A673 (cell line): ENCODE measurements around the gene TEX9. TPM values are rescaled to one million over a fixed set of nuclear protein-coding genes. Genes with fewer than 3 reads are reported as not detected.
A peak's percentile ranks its signal among the peaks of the same experiment; 100 is the strongest.

Experiments used
- BruUV-seq: library from RNA; stranded (reverse); fragments of 400-500 nt; replicated peaks from 2 replicates; lab custom pipeline; 2021; lab: Mats Ljungman, UMichigan
- CTCF ChIA-PET: fragments of 300-600 bp; sonication (Branson Sonifier 250); formaldehyde crosslinking; loops from one replicate; lab custom pipeline; 2022; ENCODE audit warnings: antibody characterized with exemption; lab: Charles Lee
- POLR2A ChIA-PET: fragments of 300-600 bp; sonication (Branson Sonifier 250); formaldehyde crosslinking; loops from one replicate; lab custom pipeline; 2022; ENCODE audit warnings: antibody characterized with exemption; ENCODE audit not compliant: low non-redundant PET; lab: Charles Lee
- DNase-seq: peaks from one replicate; pipeline ENCODE4 v3.0.0-alpha.2; 2015; ENCODE audit warnings: low spot score
- H3K27ac ChIP-seq: fragments of 200-600 bp; sonication (generic); 2 replicates; pipeline ENCODE4 v1.5.1; 2016; ENCODE audit warnings: mixed run types, low read depth, mild to moderate bottlenecking, mixed read lengths, antibody characterized with exemption, low read length; ENCODE audit not compliant: poor library complexity, severe bottlenecking
- H3K27me3 ChIP-seq: fragments of 200-600 bp; sonication (generic); replicated peaks from 2 replicates; pipeline ENCODE4 v1.6.1; 2017; ENCODE audit warnings: mixed run types, low read depth, mild to moderate bottlenecking, mixed read lengths, antibody characterized with exemption, low read length; ENCODE audit not compliant: insufficient read depth, poor library complexity
- H3K36me3 ChIP-seq: fragments of 200-600 bp; sonication (generic); 2 replicates; pipeline ENCODE4 v1.6.1; 2016; ENCODE audit warnings: mixed run types, mild to moderate bottlenecking, mixed read lengths, antibody characterized with exemption, low read length; ENCODE audit not compliant: insufficient read depth, poor library complexity, severe bottlenecking
- H3K4me1 ChIP-seq: fragments of 200-600 bp; sonication (generic); 2 replicates; pipeline ENCODE4 v1.6.1; 2017; ENCODE audit warnings: mixed run types, mild to moderate bottlenecking, mixed read lengths, antibody characterized with exemption, low read length; ENCODE audit not compliant: insufficient read depth, poor library complexity, severe bottlenecking
- H3K4me3 ChIP-seq: fragments of 200-600 bp; sonication (generic); 2 replicates; pipeline ENCODE4 v1.5.1; 2016; ENCODE audit warnings: low read depth, mixed run types, mild to moderate bottlenecking, mixed read lengths, low read length; ENCODE audit not compliant: poor library complexity, severe bottlenecking
- H3K9me3 ChIP-seq: fragments of 200-600 bp; sonication (generic); 2 replicates; pipeline ENCODE4 v1.6.1; 2016; ENCODE audit warnings: mixed run types, low read depth, mild to moderate bottlenecking, mixed read lengths, antibody characterized with exemption, low read length; ENCODE audit not compliant: poor library complexity, severe bottlenecking
- EZH2 ChIP-seq: fragments of 200-600 bp; sonication (generic); IDR thresholded peaks from 2 replicates; pipeline ENCODE4 v1.6.1; 2017; ENCODE audit warnings: borderline replicate concordance, low read depth, mild to moderate bottlenecking, mixed read lengths, antibody characterized with exemption, low read length; ENCODE audit not compliant: poor library complexity, severe bottlenecking
- intact Hi-C: fragments of 100-400 bp; cut with micrococcal nuclease; formaldehyde crosslinking; loops from one replicate; pipeline ENCODE4 v1.10.0; 2022; ENCODE audit not compliant: unreplicated experiment
- total RNA-seq: library from RNA; stranded (reverse); gene quantifications from 2 replicates; pipeline ENCODE4 v1.2.3, GENCODE V29; 2021
- TF ChIP-seq, protein P1 (sequence below): fragments of 300-800, 200-600 bp; sonication (generic); conservative IDR thresholded peaks from 2 replicates; pipeline ENCODE4 v1.5.1; 2017; ENCODE audit warnings: low read depth, mild to moderate bottlenecking, antibody characterized with exemption, low read length, moderate library complexity, mixed read lengths

Gene TEX9
- total RNA-seq, 1 experiment from 2014 or later: 18.0 TPM

DNA sequence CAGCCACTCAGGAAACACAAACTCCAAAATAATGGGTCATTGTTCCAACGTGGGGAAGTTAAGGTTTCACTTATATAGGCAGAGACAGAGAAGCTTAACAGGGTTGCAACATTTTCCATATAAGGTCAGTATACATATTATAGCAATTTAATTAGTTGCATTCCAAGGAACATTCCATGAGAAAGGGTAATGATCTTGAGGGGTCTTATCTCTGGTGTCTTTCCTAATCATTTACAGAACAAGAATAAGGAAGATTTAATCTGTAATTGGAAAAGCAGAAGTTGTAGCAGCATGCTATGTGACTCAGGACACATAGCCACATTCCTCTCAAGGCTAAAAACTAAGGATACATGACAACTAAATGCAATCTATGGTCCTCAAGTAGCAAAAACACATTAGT, 94.8 kb downstream of the TEX9 start:
- peak; percentile 17 for DNase-seq
- H3K36me3 ChIP-seq: peaks cover 6% of the 10 kb centered on the region
- BruUV-seq: no TSS peak
- H3K4me1 ChIP-seq: peaks cover 25% of the 10 kb centered on the region
- ChIA-PET POLR2A (no interaction called here), CTCF (no interaction called here)
- intact Hi-C loops: no loop called here
- peak overlapping the region; percentile 47 for H3K27ac ChIP-seq
- no peaks in the 10 kb centered on the region for H3K9me3 ChIP-seq
- H3K4me3 ChIP-seq: no peak overlapping the region
- TF ChIP-seq, protein P1, sequence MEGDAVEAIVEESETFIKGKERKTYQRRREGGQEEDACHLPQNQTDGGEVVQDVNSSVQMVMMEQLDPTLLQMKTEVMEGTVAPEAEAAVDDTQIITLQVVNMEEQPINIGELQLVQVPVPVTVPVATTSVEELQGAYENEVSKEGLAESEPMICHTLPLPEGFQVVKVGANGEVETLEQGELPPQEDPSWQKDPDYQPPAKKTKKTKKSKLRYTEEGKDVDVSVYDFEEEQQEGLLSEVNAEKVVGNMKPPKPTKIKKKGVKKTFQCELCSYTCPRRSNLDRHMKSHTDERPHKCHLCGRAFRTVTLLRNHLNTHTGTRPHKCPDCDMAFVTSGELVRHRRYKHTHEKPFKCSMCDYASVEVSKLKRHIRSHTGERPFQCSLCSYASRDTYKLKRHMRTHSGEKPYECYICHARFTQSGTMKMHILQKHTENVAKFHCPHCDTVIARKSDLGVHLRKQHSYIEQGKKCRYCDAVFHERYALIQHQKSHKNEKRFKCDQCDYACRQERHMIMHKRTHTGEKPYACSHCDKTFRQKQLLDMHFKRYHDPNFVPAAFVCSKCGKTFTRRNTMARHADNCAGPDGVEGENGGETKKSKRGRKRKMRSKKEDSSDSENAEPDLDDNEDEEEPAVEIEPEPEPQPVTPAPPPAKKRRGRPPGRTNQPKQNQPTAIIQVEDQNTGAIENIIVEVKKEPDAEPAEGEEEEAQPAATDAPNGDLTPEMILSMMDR: no peak
- no peak for TF ChIP-seq EZH2
- H3K27me3 ChIP-seq: no peaks in the 10 kb centered on the region

- POLR2A ChIA-PET: no interaction called here
- H3K4me1 ChIP-seq: peaks cover 16% of the 10 kb centered on the region
- H3K4me3 ChIP-seq: no peak overlapping the region
- CTCF ChIA-PET: no interaction called here
- intact Hi-C loops: no loop called here
- no peak overlapping the region for H3K27ac ChIP-seq
- DNase-seq: no peak
- TF ChIP-seq, protein P1: no peak
- TF ChIP-seq EZH2: no peak
- no peaks in the 10 kb centered on the region for H3K9me3 ChIP-seq
- H3K27me3 ChIP-seq: no peaks in the 10 kb centered on the region
- H3K36me3 ChIP-seq: peaks cover 6% of the 10 kb centered on the region
- no TSS peak for BruUV-seq
These were observed 95.7 kb downstream of the TEX9 start for GRCh38 chr15:56460947-56461346.

DNA sequence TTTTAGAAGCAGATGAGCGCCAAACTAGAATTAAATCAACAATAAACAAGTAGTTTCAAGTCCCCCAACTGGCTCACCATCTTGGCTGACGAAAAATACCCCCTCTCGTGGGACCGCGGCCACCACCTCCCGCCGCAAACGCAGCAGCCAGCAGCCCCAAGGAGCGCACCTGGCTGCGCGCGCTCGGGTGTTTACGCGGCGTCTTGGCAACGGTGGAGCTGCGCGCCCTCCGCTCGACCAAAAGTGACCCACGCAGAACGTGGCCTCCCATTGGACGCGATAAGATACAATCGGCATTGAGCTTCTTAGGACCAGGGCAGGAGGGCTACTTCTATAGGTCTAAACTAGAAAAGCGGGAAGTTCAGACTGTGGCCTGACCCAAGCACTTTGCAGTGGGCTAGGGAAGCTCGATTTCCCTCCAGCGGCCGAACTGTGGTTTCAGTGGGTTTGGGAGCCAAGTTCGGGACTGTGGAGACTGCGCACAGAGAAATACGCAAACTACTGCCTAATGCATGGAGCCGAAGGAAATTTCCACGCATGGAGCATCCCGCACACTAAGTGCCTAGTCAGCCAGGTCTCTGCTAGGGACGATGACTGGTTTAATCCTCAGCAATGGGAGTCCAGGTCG, 99.8 kb downstream of the TEX9 start, which contains the start of gene MNS1:
Gene MNS1, minus strand, starts transcription at position 245 of the 628 bp plus-strand sequence. Its CDS starts 165 bp downstream, at position 80.
- ChIA-PET CTCF (interaction anchor here (0.7 to 1.4 kb wide), 2 partner anchors 10 to 26 kb away, joined by 3 to 4 read pairs; no protein-coding TSS in a partner anchor), POLR2A (interaction anchor here (0.6 kb wide), 1 partner anchor 222 kb away, joined by 3 read pairs; no protein-coding TSS in a partner anchor)
- Histone ChIP-seq H3K9me3 (no peaks in the 10 kb centered on the region), H3K4me3 (peak within 1 kb of the TSS; percentile 76), H3K36me3 (no peaks in the 10 kb centered on the region), H3K4me1 (peaks cover 17% of the 10 kb centered on the region), H3K27ac (peak within 1 kb of the TSS; percentile 50), H3K27me3 (no peaks in the 10 kb centered on the region)
- no peak for TF ChIP-seq EZH2
- TF ChIP-seq, protein P1: no peak
- intact Hi-C loops: no loop called here
- peak; percentile 98 for DNase-seq
- no TSS peak for BruUV-seq
